ENCODE data around the gene PCBD1.

DNA sequence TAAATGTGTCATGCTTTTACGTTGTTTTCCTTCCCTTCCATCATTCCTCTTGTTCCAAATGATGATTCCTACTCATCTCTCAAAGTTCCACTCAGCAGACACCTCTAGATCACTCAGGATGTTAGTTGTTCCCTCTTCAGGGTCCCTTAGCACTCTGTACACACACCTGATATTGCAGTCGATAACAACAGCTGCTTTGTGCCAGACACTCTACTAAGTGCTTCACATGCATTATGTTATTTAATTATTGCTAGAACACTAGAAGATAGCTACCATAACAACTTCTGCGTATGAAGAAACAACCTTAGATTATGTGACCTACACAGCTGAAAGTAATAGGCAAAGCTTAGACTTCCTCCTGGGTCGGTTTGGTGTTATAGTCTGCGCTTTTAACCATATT is 29.6 kb downstream of the PCBD1 start:
- TF ChIP-seq POLR2A (IDR thresholded peaks at IDR 0.05), result no peak
- TF ChIP-seq, protein P1, sequence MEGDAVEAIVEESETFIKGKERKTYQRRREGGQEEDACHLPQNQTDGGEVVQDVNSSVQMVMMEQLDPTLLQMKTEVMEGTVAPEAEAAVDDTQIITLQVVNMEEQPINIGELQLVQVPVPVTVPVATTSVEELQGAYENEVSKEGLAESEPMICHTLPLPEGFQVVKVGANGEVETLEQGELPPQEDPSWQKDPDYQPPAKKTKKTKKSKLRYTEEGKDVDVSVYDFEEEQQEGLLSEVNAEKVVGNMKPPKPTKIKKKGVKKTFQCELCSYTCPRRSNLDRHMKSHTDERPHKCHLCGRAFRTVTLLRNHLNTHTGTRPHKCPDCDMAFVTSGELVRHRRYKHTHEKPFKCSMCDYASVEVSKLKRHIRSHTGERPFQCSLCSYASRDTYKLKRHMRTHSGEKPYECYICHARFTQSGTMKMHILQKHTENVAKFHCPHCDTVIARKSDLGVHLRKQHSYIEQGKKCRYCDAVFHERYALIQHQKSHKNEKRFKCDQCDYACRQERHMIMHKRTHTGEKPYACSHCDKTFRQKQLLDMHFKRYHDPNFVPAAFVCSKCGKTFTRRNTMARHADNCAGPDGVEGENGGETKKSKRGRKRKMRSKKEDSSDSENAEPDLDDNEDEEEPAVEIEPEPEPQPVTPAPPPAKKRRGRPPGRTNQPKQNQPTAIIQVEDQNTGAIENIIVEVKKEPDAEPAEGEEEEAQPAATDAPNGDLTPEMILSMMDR (IDR thresholded peaks at IDR 0.05), result no peak
